Activated CD4-positive, alpha-beta T cell treated with anti-CD3 and anti-CD28 coated beads, Interleukin-2, amount 10 ng/mL, durations not matched to agents 24 days and 14 days (primary cell): ENCODE data around the gene RARS1. TPM values are rescaled to one million over a fixed set of nuclear protein-coding genes. Genes with fewer than 3 reads are reported as not detected.
A peak's percentile ranks its signal among the peaks of the same experiment; 100 is the strongest.
"Not testable (repeated sequence)": the region's sequence is repeated elsewhere in the genome, so short reads cannot be mapped to it uniquely, and the experiment has no call there.

ENCODE experiments used
- DNase-seq: peaks from one replicate; pipeline ENCODE4 v3.0.0; 2022
- H3K27ac Mint-ChIP-seq: one replicate; pipeline ENCODE4 v1.8.0; 2022; ENCODE audit warnings: mild to moderate bottlenecking, mixed read lengths
- H3K27me3 Mint-ChIP-seq: one replicate; pipeline ENCODE4 v1.8.0; 2022; ENCODE audit warnings: mixed read lengths
- H3K36me3 Mint-ChIP-seq: one replicate; pipeline ENCODE4 v1.8.0; 2022; ENCODE audit warnings: low read depth, mild to moderate bottlenecking, mixed read lengths
- H3K4me1 Mint-ChIP-seq: one replicate; pipeline ENCODE4 v1.8.0; 2021; ENCODE audit warnings: mixed read lengths
- H3K4me3 Mint-ChIP-seq: one replicate; pipeline ENCODE4 v1.8.0; 2022; ENCODE audit warnings: mild to moderate bottlenecking, moderate library complexity, mixed read lengths
- H3K9me3 Mint-ChIP-seq: one replicate; pipeline ENCODE4 v1.8.0; 2021; ENCODE audit warnings: mixed read lengths
- intact Hi-C: fragments of 100-400 bp; cut with micrococcal nuclease; formaldehyde crosslinking; loops from one replicate; pipeline ENCODE4 v1.15.1; 2023
- total RNA-seq: library from RNA; stranded (reverse); gene quantifications from 2 replicates; pipeline ENCODE4 v1.2.3, GENCODE V29; 2022

The RARS1 gene
- total RNA-seq, 1 donor from 2014 or later = 143 TPM

DNA sequence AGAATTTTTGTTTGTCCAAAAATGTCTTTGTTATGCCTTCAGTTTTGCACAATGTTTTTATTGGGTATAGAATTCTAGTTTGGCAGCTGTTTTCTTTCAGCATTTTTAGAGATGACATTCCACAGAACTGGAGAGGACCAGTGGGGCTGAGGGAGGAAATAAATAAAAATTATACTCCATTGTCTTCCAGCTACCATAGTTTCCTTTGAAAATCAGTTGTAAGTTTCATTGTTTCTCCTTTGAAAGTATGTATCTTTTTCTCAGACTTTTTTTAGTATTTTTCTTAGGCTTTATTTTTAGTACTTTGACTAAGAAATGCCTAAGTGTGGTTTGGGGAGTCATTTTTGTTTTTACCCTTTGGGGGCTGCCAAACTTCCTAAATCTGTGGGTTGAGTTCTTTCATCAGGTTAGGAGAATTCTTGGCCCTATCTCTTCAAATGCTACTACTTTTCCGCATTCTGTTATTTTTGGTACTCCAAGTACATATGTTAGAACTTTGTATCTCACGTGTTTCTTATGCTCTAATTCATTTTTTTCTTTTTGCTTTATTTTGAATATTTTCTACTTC is 27.7 kb downstream of the RARS1 start:
- H3K4me1 Mint-ChIP-seq = no peaks in the 10 kb centered on the region
- no peak overlapping the region for H3K27ac Mint-ChIP-seq
- intact Hi-C loops = loop anchor here (5.0 kb wide), 1 partner anchor 1558 kb away; no protein-coding TSS in a partner anchor
- no peaks in the 10 kb centered on the region for H3K27me3 Mint-ChIP-seq
- H3K4me3 Mint-ChIP-seq = no peak overlapping the region
- peaks cover 19% of the 10 kb centered on the region for H3K9me3 Mint-ChIP-seq
- peaks cover 87% of the 10 kb centered on the region for H3K36me3 Mint-ChIP-seq
- DNase-seq = no peak

GRCh38 chr5:168525856-168526255 is 39.6 kb downstream of the RARS1 start:
- H3K27me3 Mint-ChIP-seq = peaks cover 24% of the 10 kb centered on the region
- no peak for DNase-seq
- no peak overlapping the region for H3K4me3 Mint-ChIP-seq
- intact Hi-C loops = no loop called here
- H3K27ac Mint-ChIP-seq = no peak overlapping the region
- H3K4me1 Mint-ChIP-seq = peaks cover 6% of the 10 kb centered on the region
- H3K9me3 Mint-ChIP-seq = peaks cover 9% of the 10 kb centered on the region
- H3K36me3 Mint-ChIP-seq = peaks cover 12% of the 10 kb centered on the region

- Mint-ChIP-seq H3K36me3 (peaks cover 9% of the 10 kb centered on the region), H3K9me3 (peaks cover 9% of the 10 kb centered on the region), H3K27me3 (peaks cover 24% of the 10 kb centered on the region), H3K4me3 (no peak overlapping the region), H3K27ac (no peak overlapping the region), H3K4me1 (peaks cover 6% of the 10 kb centered on the region)
- DNase-seq = no peak
- intact Hi-C loops = no loop called here
Observed at GRCh38 chr5:168527756-168528295, 41.6 kb downstream of the RARS1 start.

GRCh38 chr5:168528521-168529373 is 42.5 kb downstream of the RARS1 start, which contains the start of gene FBLL1:
FBLL1 (plus strand) TSS chr5:168529305; CDS start chr5:168529505, 200 bp downstream.
- DNase-seq = peak; percentile 79
- peaks cover 24% of the 10 kb centered on the region for H3K27me3 Mint-ChIP-seq
- peak within 1 kb of the TSS; percentile 69 for H3K4me3 Mint-ChIP-seq
- H3K36me3 Mint-ChIP-seq = peaks cover 9% of the 10 kb centered on the region
- peaks cover 6% of the 10 kb centered on the region for H3K4me1 Mint-ChIP-seq
- intact Hi-C loops = no loop called here
- peaks cover 9% of the 10 kb centered on the region for H3K9me3 Mint-ChIP-seq
- H3K27ac Mint-ChIP-seq = peak within 1 kb of the TSS; percentile 37

GRCh38 chr5:168529374-168530234 is 43.3 kb downstream of the RARS1 start:
- intact Hi-C loops = no loop called here
- no peak for DNase-seq

DNA sequence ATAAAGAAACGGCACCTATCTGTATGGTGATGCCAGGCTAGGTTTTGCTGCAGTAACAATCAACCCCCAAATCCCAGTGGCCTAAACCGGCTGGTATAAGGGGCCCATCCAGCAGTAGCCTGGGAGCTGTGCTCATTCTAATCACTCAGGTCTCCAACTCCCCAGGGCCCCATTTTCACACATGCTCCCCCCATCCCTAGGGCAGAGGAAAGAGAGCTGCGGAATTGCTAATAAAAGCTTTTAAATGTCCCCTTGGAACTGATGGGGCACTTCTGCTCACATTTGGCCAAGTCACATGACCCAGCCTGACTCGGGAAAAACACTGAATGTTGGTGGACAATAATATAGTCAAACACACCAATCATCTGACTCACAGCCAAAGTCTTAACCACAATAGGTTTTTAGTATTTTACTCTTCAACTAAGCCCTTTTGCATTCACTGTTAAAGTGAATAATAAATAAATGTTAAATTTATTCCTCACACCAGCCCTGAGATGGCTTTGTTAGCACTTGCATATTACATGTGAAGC is 44.4 kb downstream of the RARS1 start:
- Mint-ChIP-seq H3K27ac (no peak overlapping the region), H3K27me3 (peaks cover 26% of the 10 kb centered on the region), H3K4me1 (peaks cover 6% of the 10 kb centered on the region), H3K36me3 (peaks cover 9% of the 10 kb centered on the region), H3K9me3 (peaks cover 9% of the 10 kb centered on the region), H3K4me3 (no peak overlapping the region)
- DNase-seq = no peak
- intact Hi-C loops = no loop called here

More at GRCh38 chr5:168529374-168530234, 43.3 kb downstream of the RARS1 start:
- peaks cover 6% of the 10 kb centered on the region for H3K4me1 Mint-ChIP-seq
- H3K4me3 Mint-ChIP-seq = peak overlapping the region; percentile 30
- peaks cover 9% of the 10 kb centered on the region for H3K9me3 Mint-ChIP-seq
- peaks cover 26% of the 10 kb centered on the region for H3K27me3 Mint-ChIP-seq
- H3K27ac Mint-ChIP-seq = no peak overlapping the region
- H3K36me3 Mint-ChIP-seq = peaks cover 9% of the 10 kb centered on the region

GRCh38 chr5:168531191-168531590 is 44.9 kb downstream of the RARS1 start:
- no peak overlapping the region for H3K27ac Mint-ChIP-seq
- peaks cover 9% of the 10 kb centered on the region for H3K36me3 Mint-ChIP-seq
- no peak for DNase-seq
- H3K4me3 Mint-ChIP-seq = no peak overlapping the region
- H3K27me3 Mint-ChIP-seq = peaks cover 26% of the 10 kb centered on the region
- intact Hi-C loops = no loop called here
- peaks cover 9% of the 10 kb centered on the region for H3K9me3 Mint-ChIP-seq
- peaks cover 6% of the 10 kb centered on the region for H3K4me1 Mint-ChIP-seq

GRCh38 chr5:168531987-168532864 is 46.0 kb downstream of the RARS1 start:
- Mint-ChIP-seq H3K27ac (no peak overlapping the region), H3K4me3 (no peak overlapping the region), H3K27me3 (peaks cover 26% of the 10 kb centered on the region), H3K4me1 (peaks cover 6% of the 10 kb centered on the region), H3K36me3 (peaks cover 9% of the 10 kb centered on the region), H3K9me3 (peaks cover 9% of the 10 kb centered on the region)
- intact Hi-C loops = no loop called here
- no peak for DNase-seq

- H3K4me3 Mint-ChIP-seq, H3K4me1 Mint-ChIP-seq, DNase-seq, H3K27ac Mint-ChIP-seq, intact Hi-C loops, H3K36me3 Mint-ChIP-seq, H3K9me3 Mint-ChIP-seq: not testable (repeated sequence)
- H3K27me3 Mint-ChIP-seq = peaks cover 17% of the 10 kb centered on the region
Observed at GRCh38 chr5:168534351-168534750, 48.1 kb downstream of the RARS1 start.

DNA sequence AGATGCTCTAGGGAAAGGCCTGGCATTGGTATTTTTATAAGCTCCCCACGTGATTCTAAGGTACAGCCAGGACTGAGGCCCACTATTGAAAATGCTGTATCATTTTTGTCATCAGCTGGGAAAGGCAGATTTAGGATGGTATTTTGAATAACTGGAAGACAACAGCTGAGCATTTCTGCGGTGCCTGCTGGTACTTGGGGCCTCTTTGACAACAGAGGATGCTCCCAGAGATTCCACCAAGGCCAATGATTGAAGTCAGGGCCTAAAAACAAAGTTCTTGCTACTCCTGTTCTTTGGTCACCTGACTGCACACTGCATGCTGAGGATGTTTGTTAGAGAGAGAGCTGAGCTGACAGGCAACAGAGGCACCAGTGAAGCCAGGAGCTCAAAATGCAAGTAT is 50.9 kb downstream of the RARS1 start:
- intact Hi-C loops = no loop called here
- no peak overlapping the region for H3K27ac Mint-ChIP-seq

GRCh38 chr5:168549554-168549953 is 63.3 kb downstream of the RARS1 start:
- no peak for DNase-seq
- peaks cover 3% of the 10 kb centered on the region for H3K9me3 Mint-ChIP-seq
- H3K36me3 Mint-ChIP-seq = peaks cover 52% of the 10 kb centered on the region
- H3K27ac Mint-ChIP-seq = no peak overlapping the region
- H3K4me1 Mint-ChIP-seq = no peaks in the 10 kb centered on the region
- intact Hi-C loops = no loop called here
- no peak overlapping the region for H3K4me3 Mint-ChIP-seq
- no peaks in the 10 kb centered on the region for H3K27me3 Mint-ChIP-seq

More for the DNA sequence above, 50.9 kb downstream of the RARS1 start:
- H3K9me3 Mint-ChIP-seq = no peaks in the 10 kb centered on the region
- H3K4me3 Mint-ChIP-seq = no peak overlapping the region
- no peaks in the 10 kb centered on the region for H3K4me1 Mint-ChIP-seq
- DNase-seq = no peak
- H3K27me3 Mint-ChIP-seq = peaks cover 6% of the 10 kb centered on the region
- no peaks in the 10 kb centered on the region for H3K36me3 Mint-ChIP-seq

DNA sequence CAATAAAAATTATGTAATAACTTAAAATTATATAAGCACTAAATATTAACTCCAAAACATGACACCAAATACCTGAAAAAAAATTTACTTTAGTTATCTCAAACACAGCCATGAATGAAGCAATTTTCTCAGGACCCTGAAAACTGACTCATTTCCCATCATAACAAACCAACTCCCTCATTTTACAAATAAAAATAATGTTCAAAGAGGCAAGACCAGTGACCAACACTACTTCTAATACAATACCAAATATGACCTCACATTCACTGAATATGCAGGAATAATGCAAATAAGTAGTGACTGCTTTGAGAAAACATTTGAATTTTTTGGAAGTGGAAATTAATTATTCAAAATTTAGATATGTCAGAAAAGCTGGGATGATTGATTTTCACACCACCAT is 64.4 kb downstream of the RARS1 start:
- no peak overlapping the region for H3K27ac Mint-ChIP-seq
- no peak overlapping the region for H3K4me3 Mint-ChIP-seq
- H3K9me3 Mint-ChIP-seq = peaks cover 3% of the 10 kb centered on the region
- intact Hi-C loops = no loop called here
- H3K27me3 Mint-ChIP-seq = no peaks in the 10 kb centered on the region
- no peaks in the 10 kb centered on the region for H3K4me1 Mint-ChIP-seq
- peaks cover 61% of the 10 kb centered on the region for H3K36me3 Mint-ChIP-seq
- DNase-seq = no peak
